DND-41 (cell line): ENCODE measurements around the gene CIDEC.

Experiments used
- ATAC-seq: fragments of 200-7000 bp; cut with Tn5 transposase; 3 replicates; pipeline ENCODE4 v1.9.1; 2021; ENCODE audit warnings: low read depth; ENCODE audit not compliant: insufficient read depth
- DNase-seq: peaks from one replicate; pipeline ENCODE4 v3.0.0-alpha.2; 2020
- H2AFZ ChIP-seq: 2 replicates; pipeline ENCODE4 v1.6.0; 2012; ENCODE audit warnings: low read depth, low read length
- H3K27ac ChIP-seq: 2 replicates; pipeline ENCODE4 v1.5.1; 2012; ENCODE audit warnings: low read length, inconsistent platforms
- H3K27me3 ChIP-seq: fragments of 200-600 bp; sonication (generic); 2 replicates; pipeline ENCODE4 v1.6.0; 2012; ENCODE audit warnings: low read length, mild to moderate bottlenecking, inconsistent platforms; ENCODE audit not compliant: insufficient read depth, poor library complexity
- H3K36me3 ChIP-seq: 2 replicates; pipeline ENCODE4 v1.5.1; 2012; ENCODE audit warnings: low read length, inconsistent platforms; ENCODE audit not compliant: insufficient read depth
- H3K4me1 ChIP-seq: 2 replicates; pipeline ENCODE4 v1.5.1; 2012; ENCODE audit warnings: mild to moderate bottlenecking, low read length; ENCODE audit not compliant: insufficient read depth
- H3K4me2 ChIP-seq: 2 replicates; pipeline ENCODE4 v1.6.0; 2012; ENCODE audit warnings: mild to moderate bottlenecking, moderate library complexity, low read length, inconsistent platforms; ENCODE audit not compliant: insufficient read depth
- H3K4me3 ChIP-seq, 2 experiments: fragments of 200-600 bp in 1 of 2; shearing (Covaris generic) in 1 of 2; 2 replicates each; pipeline ENCODE4 v1.5.1; 2012 to 2016; ENCODE audit warnings: inconsistent platforms in 2 of 2, low read length in 2 of 2, mild to moderate bottlenecking in 2 of 2, low read depth in 1 of 2, moderate library complexity in 1 of 2
- H3K79me2 ChIP-seq: 2 replicates; pipeline ENCODE4 v1.6.0; 2012; ENCODE audit warnings: low read length, inconsistent platforms; ENCODE audit not compliant: insufficient read depth
- H3K9ac ChIP-seq: 2 replicates; pipeline ENCODE4 v1.6.0; 2012; ENCODE audit warnings: low read depth, mild to moderate bottlenecking, inconsistent platforms, low read length, moderate library complexity
- H3K9me3 ChIP-seq: 2 replicates; pipeline ENCODE4 v1.5.1; 2012; ENCODE audit warnings: low read length, moderate library complexity, mild to moderate bottlenecking, inconsistent platforms; ENCODE audit not compliant: insufficient read depth, severe bottlenecking
- H4K20me1 ChIP-seq: 2 replicates; pipeline ENCODE4 v1.6.0; 2012; ENCODE audit warnings: low read length; ENCODE audit not compliant: insufficient read depth
- CTCF ChIP-seq: IDR thresholded peaks from 2 replicates; pipeline ENCODE4 v1.5.1; 2012; ENCODE audit warnings: borderline replicate concordance, low read length, moderate library complexity, mild to moderate bottlenecking; ENCODE audit not compliant: poor library complexity, severe bottlenecking; ENCODE audit errors: extremely low read depth
- EZH2 ChIP-seq: IDR thresholded peaks from 3 replicates; pipeline ENCODE4 v1.6.1; 2012; ENCODE audit warnings: borderline replicate concordance, low read depth, mild to moderate bottlenecking, moderate library complexity, low read length, inconsistent platforms; ENCODE audit not compliant: severe bottlenecking

Gene CIDEC

GRCh38 chr3:9917820-9918219, 37.8 kb upstream of the CIDEC start:
- no peaks in the 10 kb centered on the region for H3K36me3 ChIP-seq
- H3K4me1 ChIP-seq = peaks cover 21% of the 10 kb centered on the region
- H2AFZ ChIP-seq = no peak overlapping the region
- H3K9me3 ChIP-seq = no peaks in the 10 kb centered on the region
- DNase-seq (no peak), ATAC-seq (no peak)
- no peaks in the 10 kb centered on the region for H4K20me1 ChIP-seq
- H3K4me3 ChIP-seq = no peak overlapping the region
- H3K4me2 ChIP-seq = no peak overlapping the region
- peaks cover 6% of the 10 kb centered on the region for H3K27me3 ChIP-seq
- H3K27ac ChIP-seq = no peak overlapping the region
- TF ChIP-seq CTCF (no peak), EZH2 (no peak)
- H3K79me2 ChIP-seq = no peaks in the 10 kb centered on the region
- H3K9ac ChIP-seq = peak overlapping the region; percentile 43; the same call in 1 of the 2 replicates

GRCh38 chr3:9916734-9917680, 37.0 kb upstream of the CIDEC start, which contains the start of gene IL17RC:
TSS of gene IL17RC (plus strand) at chr3:9917098. CDS start at chr3:9917316, 218 bp downstream.
- DNase-seq (peak; percentile 63), ATAC-seq (peak; percentile 81)
- H3K4me2 ChIP-seq = peak within 1 kb of the TSS; percentile 62
- H3K4me3 ChIP-seq = peak within 1 kb of the TSS in 1 of 2 experiments; percentile 50; a peak in 2 of 4 replicates
- peak within 1 kb of the TSS; percentile 43 for H3K9ac ChIP-seq
- H3K27ac ChIP-seq = peak within 1 kb of the TSS; percentile 18; the same call in 1 of the 2 replicates
- no peaks in the 10 kb centered on the region for H3K9me3 ChIP-seq
- peaks cover 6% of the 10 kb centered on the region for H3K27me3 ChIP-seq
- no peaks in the 10 kb centered on the region for H3K79me2 ChIP-seq
- H3K36me3 ChIP-seq = no peaks in the 10 kb centered on the region
- H4K20me1 ChIP-seq = no peaks in the 10 kb centered on the region
- TF ChIP-seq EZH2 (no peak), CTCF (no peak)
- H3K4me1 ChIP-seq = peaks cover 21% of the 10 kb centered on the region
- H2AFZ ChIP-seq = peak within 1 kb of the TSS; percentile 66

GRCh38 chr3:9916346-9916733, 36.3 kb upstream of the CIDEC start:
- H3K27me3 ChIP-seq = peaks cover 6% of the 10 kb centered on the region
- peak overlapping the region; percentile 62 for H3K4me2 ChIP-seq
- H3K9ac ChIP-seq = peak overlapping the region; percentile 43; the same call in 1 of the 2 replicates
- ATAC-seq (peak; percentile 4; the same call in 1 of the 3 replicates), DNase-seq (no peak)
- H3K79me2 ChIP-seq = no peaks in the 10 kb centered on the region
- H3K9me3 ChIP-seq = no peaks in the 10 kb centered on the region
- no peaks in the 10 kb centered on the region for H3K36me3 ChIP-seq
- TF ChIP-seq CTCF (no peak), EZH2 (no peak)
- peak overlapping the region; percentile 66 for H2AFZ ChIP-seq
- H4K20me1 ChIP-seq = no peaks in the 10 kb centered on the region
- H3K27ac ChIP-seq = no peak overlapping the region
- H3K4me1 ChIP-seq = peaks cover 21% of the 10 kb centered on the region
- H3K4me3 ChIP-seq = peak overlapping the region in 1 of 2 experiments; percentile 50; a peak in 2 of 4 replicates
